Measurements from ENCODE around the gene HTRA3. TPM values are rescaled to one million over a fixed set of nuclear protein-coding genes. Genes with fewer than 3 reads are reported as not detected.
A peak's percentile ranks its signal among the peaks of the same experiment; 100 is the strongest.

The HTRA3 gene
- total and polyA plus RNA-seq, 7 donors = 7.2 to 26.4 (median 14.0) TPM

- no peak for ATAC-seq
- Histone ChIP-seq H3K27ac (no peak overlapping the region), H3K4me3 (no peak overlapping the region), H3K27me3 (ENCODE audit: insufficient read depth in 3 of 3, low read length in 2 of 3) (no peaks in the 10 kb centered on the region), H3K36me3 (ENCODE audit: insufficient read depth in 1 of 2, low read depth in 1 of 2) (no peaks in the 10 kb centered on the region), H3K4me1 (peaks cover 9% of the 10 kb centered on the region), H3K9me3 (no peaks in the 10 kb centered on the region)
- WGBS, 3 donors = 59 to 87% (median 83%) methylated on average over 16 of the region's 16 CpGs
- peak; percentile 7 to 34 for DNase-seq
- intact Hi-C loops (cut with DNase I) = no loop called here
- no peak for TF ChIP-seq CTCF (IDR thresholded peaks at IDR 0.05)
These were observed 15.8 kb downstream of the HTRA3 start for GRCh38 chr4:8285143-8285975.

DNA sequence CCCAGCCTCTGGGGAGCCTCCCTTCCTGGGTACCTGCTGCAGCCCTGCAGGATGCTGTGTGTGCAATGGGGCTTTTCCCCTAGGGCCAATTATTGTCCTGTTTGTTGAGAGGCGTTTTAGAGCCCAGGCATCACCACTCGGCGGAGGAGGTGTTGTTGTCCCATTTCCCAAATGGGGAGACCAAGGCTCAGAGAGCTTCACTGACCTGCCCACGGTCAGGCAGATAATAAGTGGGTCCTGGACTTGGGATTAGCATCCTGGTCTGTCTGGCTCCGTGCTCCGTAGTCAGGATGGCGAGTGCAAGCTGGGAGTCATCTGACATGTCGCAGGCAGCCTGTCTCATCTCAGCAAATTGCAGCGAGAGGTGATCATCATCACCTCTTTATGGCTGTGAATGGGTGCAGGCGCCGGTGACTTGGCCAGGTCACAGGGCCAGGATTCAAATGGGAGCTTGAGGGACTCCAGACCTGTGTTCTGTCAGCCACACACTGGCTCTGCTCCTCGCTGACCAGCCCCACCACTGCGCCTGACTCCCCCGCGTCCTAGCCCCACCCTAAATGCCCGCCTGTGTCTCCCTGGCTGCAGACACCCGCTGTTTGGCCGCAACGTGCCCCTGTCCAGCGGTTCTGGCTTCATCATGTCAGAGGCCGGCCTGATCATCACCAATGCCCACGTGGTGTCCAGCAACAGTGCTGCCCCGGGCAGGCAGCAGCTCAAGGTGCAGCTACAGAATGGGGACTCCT, 16.6 kb downstream of the HTRA3 start:
- Histone ChIP-seq H3K27ac (no peak overlapping the region), H3K4me1 (peaks cover 9% of the 10 kb centered on the region), H3K36me3 (ENCODE audit: insufficient read depth in 1 of 2, low read depth in 1 of 2) (no peaks in the 10 kb centered on the region), H3K4me3 (no peak overlapping the region), H3K27me3 (ENCODE audit: insufficient read depth in 3 of 3, low read length in 2 of 3) (no peaks in the 10 kb centered on the region), H3K9me3 (no peaks in the 10 kb centered on the region)
- ATAC-seq = no peak
- WGBS, 3 donors = 83 to 89% (median 88%) methylated on average over 23 of the region's 23 CpGs
- TF ChIP-seq CTCF (IDR thresholded peaks at IDR 0.05) = no peak
- intact Hi-C loops (cut with DNase I) = no loop called here
- DNase-seq = peak; percentile 7 to 42

DNA sequence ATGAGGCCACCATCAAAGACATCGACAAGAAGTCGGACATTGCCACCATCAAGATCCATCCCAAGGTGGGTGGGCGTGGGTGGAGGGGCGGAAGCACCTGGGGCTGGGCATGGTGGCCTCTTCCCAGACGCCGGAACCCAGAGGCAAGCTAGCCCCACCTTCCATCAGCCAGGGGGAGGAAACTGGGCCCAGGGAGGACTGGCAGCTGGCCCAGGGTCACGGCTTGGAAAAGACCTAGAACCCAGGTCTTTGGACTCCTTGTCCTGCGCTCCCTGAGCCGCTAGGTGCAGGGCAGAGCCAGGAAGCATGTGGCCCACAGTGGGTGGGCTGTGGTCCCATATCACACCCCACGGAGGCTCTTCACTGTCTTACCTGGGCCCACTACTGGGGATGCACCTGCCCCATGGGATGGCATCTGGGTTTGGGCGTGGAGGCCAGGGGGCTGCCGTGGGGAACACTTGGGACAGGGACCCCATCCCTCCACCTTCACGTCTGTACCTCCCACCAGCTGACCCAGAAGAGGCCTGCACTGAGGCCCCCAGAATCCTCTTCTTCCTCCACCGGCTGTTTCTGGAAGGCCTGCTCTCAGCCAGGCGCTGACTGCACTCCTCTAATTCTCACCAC, 17.3 kb downstream of the HTRA3 start:
- DNase-seq = peak; percentile 7 to 35
- TF ChIP-seq CTCF (IDR thresholded peaks at IDR 0.05) = no peak
- ATAC-seq = no peak
- intact Hi-C loops (cut with DNase I) = no loop called here
- Histone ChIP-seq H3K4me1 (peaks cover 3% of the 10 kb centered on the region), H3K36me3 (ENCODE audit: insufficient read depth in 1 of 2, low read depth in 1 of 2) (no peaks in the 10 kb centered on the region), H3K27me3 (ENCODE audit: insufficient read depth in 3 of 3, low read length in 2 of 3) (no peaks in the 10 kb centered on the region), H3K9me3 (no peaks in the 10 kb centered on the region), H3K4me3 (no peak overlapping the region), H3K27ac (no peak overlapping the region)
- 90 to 94% (median 91%) methylated on average over 15 of the region's 15 CpGs for WGBS, 3 donors

DNA sequence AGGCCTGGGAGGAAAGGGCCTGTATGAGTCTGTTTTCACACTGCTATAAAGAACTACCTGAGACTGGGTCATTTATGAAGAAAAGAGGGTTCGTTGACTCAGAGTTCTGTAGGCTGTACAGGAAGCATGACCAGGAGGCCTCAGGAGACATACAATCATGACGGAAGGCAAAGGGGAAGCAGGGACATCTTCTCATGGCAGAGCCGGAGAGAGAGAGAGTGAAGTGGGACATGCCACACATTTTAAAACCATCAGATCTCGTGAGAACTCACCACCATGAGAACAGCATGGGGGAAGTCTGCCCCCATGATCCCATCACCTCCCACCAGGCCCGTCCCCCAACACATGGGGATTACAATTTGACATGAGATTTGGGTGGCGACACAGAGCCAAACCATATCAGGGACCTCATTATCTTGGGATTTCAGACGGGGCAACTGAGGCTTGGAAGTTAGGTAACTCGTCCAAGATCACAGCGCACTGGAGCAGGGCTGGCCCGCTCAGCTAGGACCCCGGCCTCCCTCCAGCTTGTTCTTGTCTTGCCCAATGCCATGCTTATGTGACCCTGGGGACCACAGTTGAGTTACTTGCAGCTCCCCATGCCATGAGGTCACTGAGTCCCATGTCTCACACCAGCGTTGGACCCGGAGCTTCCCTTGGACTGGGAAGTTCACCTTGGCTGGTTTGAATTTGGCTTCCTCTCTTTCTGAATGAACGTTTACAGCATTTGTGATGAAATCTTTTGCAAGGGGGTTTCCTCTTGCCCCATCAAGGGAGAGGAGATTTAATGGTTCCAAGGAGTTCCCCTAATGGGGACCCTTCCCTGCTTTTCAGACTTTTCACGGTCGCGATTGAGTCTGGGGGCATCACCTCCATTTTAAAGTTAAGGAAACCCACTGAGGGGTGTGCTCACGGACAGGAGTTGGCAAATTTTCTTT, 18.1 kb downstream of the HTRA3 start:
- no peak for ATAC-seq
- intact Hi-C loops (cut with DNase I) = no loop called here
- TF ChIP-seq CTCF (IDR thresholded peaks at IDR 0.05) = no peak
- 87 to 93% (median 92%) methylated on average over 18 of the region's 18 CpGs for WGBS, 3 donors
- Histone ChIP-seq H3K27me3 (ENCODE audit: insufficient read depth in 3 of 3, low read length in 2 of 3) (no peaks in the 10 kb centered on the region), H3K36me3 (ENCODE audit: insufficient read depth in 1 of 2, low read depth in 1 of 2) (no peaks in the 10 kb centered on the region), H3K9me3 (no peaks in the 10 kb centered on the region), H3K27ac (no peak overlapping the region), H3K4me1 (no peaks in the 10 kb centered on the region), H3K4me3 (no peak overlapping the region)
- DNase-seq = peak; percentile 12 to 51

Measured in psoas muscle (tissue), 8 donors.